G401 (cell line): Measurements from ENCODE around the gene AGBL1. TPM values are rescaled to one million over a fixed set of nuclear protein-coding genes. Genes with fewer than 3 reads are reported as not detected.
A peak's percentile ranks its signal among the peaks of the same experiment; 100 is the strongest.

Experiments
- DNase-seq: peaks from one replicate; pipeline ENCODE4 v3.0.0-alpha.2; 2015; ENCODE audit warnings: low spot score
- in situ Hi-C: cut with HindIII; loops from 2 replicates; pipeline ENCODE4 v1.10.0; 2016; ENCODE audit warnings: low sequenced_read_pairs, mixed read lengths
- total RNA-seq: library from RNA; depleted of rRNA; stranded (reverse); fragments of >200 nt; shearing (Covaris generic); gene quantifications from 2 replicates; pipeline ENCODE4 v1.2.3, GENCODE V29; 2014

AGBL1 gene
- total RNA-seq, 1 experiment from 2014 or later, result not detected

DNA sequence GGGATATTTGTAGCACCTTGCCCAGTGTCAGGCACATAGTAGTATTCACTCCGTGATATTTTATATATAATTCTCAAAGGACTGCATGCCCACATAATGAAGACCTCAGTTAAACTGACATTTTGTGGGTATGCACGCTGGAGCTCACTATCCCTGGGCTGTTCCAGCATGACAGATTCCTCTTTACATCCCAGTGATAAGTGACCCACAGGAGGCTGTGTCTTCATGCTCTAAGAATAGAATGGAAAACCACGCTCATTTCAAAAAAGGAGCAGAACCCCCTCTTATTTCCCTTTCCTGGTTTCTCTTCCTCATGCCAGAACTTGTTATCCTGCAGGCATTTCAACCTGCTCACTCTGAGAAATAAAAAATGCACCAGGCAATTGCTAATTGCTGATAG lies 717.5 kb downstream of the AGBL1 start:
- DNase-seq, result no peak

DNA sequence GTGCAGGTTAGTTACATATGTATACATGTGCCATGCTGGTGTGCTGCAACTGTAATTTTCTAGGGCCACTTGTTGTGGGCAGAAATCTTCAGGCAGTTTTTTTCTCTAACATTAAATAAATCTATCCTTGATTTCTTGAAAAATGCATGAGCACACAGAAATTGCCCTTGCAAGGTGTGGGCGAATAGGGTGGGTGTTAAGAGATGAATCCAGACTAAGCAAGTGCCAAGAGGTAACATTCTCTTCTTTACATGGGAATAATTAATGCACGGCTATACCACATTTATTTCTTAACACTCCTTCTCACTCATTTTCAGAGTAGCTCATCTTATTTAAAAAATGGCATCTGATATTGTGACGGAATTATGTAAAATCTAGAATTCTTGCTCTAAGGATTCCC lies 719.6 kb downstream of the AGBL1 start:
- DNase-seq, result no peak
- in situ Hi-C loops, result no loop called here

More for the DNA sequence above, 717.5 kb downstream of the AGBL1 start:
- in situ Hi-C loops, result no loop called here

DNA sequence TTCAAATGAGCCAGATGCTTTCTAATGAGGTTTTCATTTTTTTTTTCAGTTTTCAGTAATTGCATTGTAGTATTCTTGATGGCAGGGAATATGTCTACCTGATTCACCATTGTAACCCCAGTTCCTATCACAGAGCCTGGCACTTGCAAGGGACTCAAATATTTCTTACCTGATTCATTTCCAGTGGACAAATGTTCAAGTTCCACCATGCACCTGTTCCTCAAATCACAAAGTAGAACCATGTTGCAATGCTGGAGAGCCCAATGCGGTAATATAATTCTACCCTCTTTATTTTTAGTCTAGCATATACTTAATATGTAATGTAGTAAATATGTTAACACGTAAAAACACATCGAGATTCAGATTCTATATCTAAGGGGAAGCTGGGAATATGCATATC lies 722.6 kb downstream of the AGBL1 start:
- in situ Hi-C loops, result no loop called here
- DNase-seq, result no peak

DNA sequence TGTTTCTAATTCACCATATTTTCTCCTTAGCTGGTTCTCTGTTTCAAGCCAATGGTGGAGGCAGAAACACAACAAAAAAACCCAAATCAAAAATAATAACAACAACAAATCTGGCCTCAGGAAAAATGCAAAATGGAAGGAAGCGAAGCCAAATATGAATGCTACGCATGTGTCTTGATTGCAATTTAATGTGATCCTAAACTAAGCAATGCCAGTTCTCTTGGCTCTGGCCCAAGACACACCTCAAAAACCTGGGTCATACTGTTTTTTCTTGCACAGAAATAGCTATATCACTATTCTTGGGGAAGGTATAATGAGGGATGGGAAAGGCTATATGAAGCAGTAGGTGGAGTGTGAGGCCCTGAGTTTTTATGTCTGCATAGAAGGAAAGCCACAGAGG lies 724.7 kb downstream of the AGBL1 start:
- DNase-seq, result no peak
- in situ Hi-C loops, result no loop called here

DNA sequence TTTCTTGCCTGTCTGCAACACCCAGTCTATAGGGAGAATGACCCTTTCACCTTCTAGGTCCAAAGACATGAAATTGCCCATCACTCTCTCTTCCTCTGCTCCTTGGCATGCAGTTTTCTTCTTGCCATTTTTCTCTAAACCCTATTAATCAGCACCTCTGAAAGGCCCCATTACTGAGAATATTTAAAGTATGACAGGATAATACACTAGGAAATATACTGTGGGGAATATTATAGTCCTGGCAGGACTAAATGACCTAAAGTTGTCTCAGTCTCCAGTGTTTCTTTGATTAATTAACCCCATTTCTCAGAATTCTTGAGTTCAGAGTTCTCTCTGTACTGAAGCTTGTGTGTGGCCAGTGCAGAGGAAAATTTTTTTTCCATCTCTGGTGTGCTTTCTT lies 730.7 kb downstream of the AGBL1 start:
- in situ Hi-C loops, result no loop called here
- DNase-seq, result no peak

DNA sequence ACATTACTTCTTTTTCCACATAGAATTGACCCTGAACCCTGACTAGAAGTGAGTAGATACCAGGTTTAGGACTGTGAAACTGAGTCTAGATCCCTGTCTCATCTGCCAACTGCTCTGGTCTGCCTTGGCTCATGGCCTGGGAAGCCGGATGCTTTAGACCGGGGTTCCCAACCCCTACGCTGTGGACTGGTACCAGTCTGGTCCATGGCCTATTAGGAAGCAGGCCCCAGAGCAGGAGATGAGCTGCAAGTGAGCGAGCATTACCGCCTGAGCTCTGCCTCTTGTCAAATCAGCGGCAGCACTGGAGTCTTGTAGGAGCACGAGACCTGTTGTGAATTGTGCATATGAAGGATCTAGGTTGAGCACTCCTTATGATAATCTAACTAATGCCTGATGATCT lies 734.2 kb downstream of the AGBL1 start:
- in situ Hi-C loops, result no loop called here

DNA sequence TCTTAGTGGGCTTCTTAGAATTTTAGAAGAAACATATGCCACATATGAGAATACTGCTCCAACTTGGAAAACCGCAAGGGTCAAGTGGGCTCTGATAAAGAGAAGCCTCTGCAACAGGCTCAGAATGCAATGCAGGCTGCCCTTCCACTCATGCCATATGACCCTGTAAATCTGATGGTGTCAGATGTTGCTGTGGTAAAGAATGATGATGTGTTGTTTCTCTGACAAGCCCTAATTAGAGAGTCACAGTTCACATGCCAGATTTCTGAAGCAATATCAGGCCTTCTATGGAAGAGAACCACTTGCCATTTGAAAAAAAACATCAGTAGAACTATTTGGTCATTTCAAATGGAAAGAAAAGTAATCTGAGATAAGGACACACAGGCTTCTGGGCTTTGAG lies 749.6 kb downstream of the AGBL1 start:
- in situ Hi-C loops, result no loop called here
- DNase-seq, result no peak

More for the DNA sequence above, 734.2 kb downstream of the AGBL1 start:
- no peak for DNase-seq

DNA sequence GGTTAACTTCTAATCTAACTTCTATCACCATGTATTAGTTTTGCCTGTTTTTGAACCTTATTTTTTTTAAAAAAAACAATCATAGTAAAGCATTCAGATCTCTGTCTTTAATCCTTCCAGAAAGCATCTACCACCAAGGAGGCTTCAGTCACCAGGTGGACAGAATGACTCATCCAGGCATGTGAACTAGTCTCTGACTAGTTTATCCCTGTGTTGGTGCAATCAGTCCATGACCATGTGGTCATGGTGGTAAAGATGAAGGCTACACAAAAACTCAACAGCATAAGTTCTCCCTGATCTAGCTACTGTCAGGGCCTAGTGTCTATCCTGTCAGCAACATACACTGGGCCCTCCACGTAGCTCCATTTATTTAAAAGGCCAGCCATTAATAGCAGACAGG lies 750.6 kb downstream of the AGBL1 start:
- in situ Hi-C loops, result no loop called here

DNA sequence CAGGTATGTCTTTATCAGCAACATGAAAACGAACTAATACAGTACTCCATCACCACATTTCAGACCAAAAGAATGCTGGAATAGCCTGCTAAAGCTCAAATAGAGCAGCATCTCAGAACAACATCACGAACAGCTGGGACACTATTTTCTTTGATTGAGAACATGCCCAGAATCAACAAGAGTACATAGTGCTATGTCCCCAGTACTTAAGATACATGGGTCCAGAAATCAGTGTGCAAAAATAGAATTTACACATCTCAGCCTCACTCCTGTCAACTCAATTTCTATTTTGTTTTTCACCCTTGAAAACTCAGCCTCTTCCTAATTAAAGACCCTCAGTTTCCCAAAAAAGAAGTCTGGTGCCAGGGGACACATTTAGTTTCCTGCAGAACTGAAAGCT lies 753.9 kb downstream of the AGBL1 start:
- no peak for DNase-seq
- in situ Hi-C loops, result no loop called here

More for the DNA sequence above, 750.6 kb downstream of the AGBL1 start:
- no peak for DNase-seq

DNA sequence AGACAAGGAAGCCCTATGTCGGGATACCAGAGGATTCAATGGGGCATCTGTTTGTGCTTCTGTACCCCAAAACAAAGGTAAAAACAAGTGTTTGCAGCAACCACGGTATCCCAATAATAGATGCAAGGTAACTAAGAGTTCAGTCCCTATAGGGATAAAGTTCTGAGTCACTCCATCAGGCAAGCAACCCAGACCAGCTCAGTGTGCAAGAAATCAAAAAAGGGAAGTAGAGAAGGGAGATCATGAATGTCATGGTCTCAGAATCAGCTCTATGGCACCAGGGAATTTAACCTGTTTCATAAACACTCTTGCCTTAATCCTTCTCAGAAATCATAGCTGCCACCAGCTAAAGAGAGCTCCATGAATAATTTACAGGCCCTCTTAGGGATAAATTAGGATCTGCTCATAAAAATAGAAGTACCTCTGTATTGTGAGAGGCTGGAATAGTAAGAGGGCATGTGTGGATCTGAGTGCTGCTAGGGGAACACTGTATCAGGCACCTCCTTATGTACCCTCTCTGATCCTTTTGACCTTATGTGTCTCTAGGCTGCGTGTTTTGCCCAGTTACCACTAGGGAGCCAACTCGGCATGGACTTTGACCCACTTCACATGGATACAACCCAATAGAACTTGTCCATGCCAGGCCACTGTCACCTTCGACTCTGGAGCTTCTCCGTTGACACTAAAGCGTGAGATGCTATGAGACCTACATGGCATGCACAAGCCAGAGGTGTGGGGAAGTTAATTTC lies 754.6 kb downstream of the AGBL1 start:
- in situ Hi-C loops, result no loop called here

DNA sequence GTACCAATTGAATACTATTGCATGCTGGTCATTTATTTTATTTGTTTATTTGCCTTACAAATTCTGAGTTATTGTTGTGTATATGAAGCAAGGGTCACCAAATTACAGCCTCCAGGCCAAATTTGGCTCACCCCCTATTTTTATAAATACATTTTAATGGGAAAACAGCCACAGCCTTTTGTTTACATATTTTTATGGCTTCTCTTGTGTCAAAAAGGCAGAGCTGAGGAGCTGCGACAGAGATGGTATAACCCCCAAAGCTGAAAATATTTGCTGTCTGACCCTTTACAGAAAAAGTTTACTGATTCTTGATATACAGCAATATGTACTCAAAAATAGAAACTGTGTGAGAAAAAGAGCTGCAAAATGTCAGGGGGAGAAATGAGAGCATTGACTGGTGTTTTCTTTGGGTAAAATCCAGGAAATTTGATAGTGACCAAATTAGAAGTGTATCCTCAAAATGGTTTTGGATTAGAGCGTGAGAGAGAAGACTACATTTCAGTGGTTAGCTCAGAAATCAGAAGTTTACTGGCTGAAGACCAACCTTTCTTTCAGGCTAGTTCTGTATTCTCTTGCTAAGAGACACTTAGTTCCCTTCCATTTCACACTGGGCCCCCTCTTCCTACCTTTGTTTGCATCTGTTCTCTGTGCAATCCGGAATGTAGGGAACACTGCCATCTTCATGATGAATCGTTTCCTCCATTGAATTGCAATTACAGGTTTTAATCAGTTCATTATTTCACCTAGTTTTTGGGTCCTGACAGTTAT lies 757.8 kb downstream of the AGBL1 start:
- DNase-seq, result no peak
- in situ Hi-C loops, result no loop called here

More for the DNA sequence above, 754.6 kb downstream of the AGBL1 start:
- no peak for DNase-seq

DNA sequence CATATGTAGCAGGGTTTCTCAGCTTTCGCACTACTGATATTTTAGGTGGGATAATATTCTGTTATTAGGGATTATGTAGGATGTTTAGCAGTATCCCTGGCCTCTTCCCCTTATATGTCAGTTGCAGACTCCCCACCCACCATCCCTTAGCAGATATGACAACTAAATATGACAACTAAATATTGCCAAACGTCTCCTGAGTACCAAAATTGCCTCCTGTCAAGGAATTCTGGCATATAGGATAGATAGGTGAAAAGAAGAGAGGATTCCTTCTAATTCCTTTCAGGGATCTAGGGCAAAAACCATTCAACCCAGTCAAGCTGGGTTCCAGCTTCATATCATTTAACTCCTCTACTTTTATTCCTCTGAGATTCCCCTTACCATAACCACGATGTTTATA lies 759.8 kb downstream of the AGBL1 start:
- in situ Hi-C loops, result no loop called here
- DNase-seq, result no peak

DNA sequence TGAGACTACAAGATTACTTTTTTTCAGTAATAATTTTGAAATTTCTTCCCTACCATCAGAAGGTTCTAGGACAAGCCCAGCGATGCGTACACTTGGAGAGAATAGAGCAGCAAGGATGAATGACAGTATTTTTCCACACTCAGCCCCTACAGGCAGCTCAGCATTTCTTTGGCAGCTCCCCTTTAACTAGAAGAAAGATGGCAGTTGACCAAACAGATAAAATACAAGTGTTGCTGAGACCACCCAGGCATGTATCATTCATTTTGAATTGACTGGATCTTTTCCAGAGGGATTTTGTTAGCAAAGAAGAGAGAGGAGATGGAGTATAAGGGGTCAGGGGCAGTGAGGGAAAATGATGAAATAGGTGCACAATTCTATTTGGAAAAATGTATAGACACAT lies 761.3 kb downstream of the AGBL1 start:
- in situ Hi-C loops, result no loop called here
- DNase-seq, result no peak

DNA sequence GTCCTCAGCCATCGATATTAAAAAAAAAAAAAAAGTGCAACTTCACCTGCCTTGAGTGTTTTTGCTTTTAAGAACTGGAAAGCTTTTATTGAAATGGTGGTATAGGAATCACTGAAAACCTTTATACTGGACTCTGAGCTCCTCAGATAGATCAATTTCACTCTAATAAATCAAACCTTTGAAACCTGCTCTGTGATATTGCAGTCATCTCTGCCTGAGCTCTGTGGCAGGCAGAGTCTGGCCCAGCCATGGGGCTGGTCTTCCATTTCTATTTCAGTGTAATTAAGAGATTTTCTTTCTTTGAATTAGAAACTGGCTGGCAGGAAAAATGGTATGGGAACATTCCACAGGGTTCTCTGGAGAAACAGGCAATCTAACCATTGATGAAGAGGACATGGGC lies 762.5 kb downstream of the AGBL1 start:
- in situ Hi-C loops, result no loop called here
- DNase-seq, result no peak

DNA sequence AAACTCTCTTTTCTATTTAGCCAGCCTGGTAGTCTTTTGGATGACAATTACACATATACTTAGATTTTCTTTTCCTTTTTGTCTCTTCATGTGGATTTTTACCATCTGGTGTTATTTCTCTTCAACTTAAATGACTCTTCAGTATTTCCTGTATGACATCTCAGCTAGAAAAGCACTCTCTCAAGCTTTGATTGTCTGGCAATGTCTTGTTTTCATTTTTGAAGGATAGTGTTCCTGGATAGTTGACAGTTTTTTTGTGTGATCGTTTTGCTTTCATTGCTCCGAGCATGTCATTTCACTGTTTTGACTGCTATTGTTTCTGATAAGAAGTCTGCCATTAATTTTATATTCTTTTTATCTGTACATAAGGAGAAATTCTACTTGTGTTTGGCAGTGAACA lies 766.4 kb downstream of the AGBL1 start:
- in situ Hi-C loops, result no loop called here

DNA sequence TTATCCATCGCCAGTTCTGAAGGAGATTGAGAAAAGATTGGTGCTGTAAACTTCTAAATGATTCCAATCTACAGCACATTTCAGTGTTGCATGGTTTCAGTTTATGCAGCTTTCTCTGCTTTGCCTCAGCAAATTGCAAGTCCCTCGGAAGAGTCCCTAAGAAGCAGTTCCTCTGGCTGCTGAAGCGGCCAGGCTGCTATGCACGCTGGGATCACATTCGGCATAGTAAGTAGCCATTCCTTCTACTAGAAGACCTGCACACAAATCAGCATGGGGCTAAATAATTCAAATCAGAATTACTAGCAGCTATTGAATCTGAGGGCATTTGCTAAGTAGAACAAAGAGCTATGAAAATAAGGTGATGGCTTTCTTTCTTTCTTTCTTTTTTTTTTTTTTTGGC lies 769.5 kb downstream of the AGBL1 start:
- in situ Hi-C loops, result no loop called here
- DNase-seq, result peak; percentile 40

More for the DNA sequence above, 766.4 kb downstream of the AGBL1 start:
- DNase-seq, result no peak

DNA sequence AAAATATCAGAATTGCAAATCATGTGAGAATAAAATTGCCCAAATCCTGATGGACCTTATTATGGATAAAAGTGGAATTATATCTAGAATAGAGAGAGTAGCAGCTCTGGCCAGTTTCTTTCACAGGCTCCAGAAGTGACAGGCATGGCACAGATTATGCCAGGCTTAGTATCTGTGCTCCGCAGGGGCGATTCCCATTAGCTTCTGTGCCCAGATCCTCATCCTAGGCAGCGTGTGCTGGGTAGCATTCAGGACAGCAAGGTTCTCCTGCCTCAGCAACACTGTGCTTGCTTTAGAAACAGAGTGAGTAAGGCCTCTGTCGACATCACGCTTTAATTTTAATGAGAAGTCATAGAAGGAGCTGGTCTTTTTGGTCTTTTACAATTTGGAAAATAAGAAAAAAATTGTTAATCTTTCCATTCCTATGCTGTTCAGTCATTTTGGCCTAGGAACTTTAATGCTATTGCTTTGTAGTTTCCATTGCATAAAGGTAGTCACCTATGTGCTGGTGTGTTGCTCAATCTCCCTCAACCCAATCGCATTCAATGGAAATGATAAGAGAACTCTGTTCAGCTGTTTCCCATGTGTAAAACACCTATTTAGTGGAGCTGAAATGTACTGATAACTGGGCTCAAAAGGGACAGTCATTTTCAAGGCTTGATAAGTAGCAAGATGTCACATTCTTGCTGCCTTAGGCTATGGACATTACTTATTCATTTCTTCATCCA lies 770.1 kb downstream of the AGBL1 start:
- in situ Hi-C loops, result no loop called here
- DNase-seq, result peak; percentile 86

DNA sequence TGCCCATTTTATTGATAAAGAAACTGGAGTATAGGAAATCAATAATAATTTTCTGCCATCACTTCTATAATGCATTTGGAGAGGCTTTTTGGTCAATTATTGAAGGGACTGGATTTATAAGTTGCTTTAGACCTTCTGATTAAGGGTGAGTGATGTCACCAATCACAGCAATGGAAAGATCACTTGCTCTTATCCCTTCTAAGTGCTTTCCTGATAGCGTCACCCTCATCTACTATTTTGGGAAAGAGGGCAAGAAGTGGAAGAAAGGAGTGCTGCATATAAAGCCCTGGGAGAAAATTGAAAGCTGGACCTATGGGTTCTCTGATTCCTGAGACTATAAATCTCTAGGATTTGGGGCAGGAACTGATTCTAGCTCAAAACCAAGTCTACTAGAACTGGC lies 771.3 kb downstream of the AGBL1 start:
- in situ Hi-C loops, result no loop called here
- no peak for DNase-seq

DNA sequence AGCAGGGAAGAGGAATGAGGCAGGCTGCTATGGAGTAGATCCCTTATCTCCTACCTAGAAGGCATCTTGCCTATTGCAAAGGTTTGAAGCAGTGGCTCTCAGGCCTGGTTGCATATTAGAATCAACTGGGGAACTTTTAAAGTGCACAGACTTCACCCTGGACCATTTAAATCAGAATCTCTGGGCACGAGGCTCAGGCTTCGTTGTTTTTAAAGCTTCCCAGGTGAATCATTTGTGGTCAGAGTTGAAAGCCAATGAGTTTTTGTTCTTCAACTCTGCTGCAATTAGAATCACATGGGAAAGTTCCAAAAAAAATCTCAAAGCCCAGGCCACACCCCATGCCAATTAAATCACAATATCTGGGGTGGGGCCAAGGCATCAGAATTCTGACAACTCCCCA lies 773.1 kb downstream of the AGBL1 start:
- DNase-seq, result no peak
- in situ Hi-C loops, result no loop called here

DNA sequence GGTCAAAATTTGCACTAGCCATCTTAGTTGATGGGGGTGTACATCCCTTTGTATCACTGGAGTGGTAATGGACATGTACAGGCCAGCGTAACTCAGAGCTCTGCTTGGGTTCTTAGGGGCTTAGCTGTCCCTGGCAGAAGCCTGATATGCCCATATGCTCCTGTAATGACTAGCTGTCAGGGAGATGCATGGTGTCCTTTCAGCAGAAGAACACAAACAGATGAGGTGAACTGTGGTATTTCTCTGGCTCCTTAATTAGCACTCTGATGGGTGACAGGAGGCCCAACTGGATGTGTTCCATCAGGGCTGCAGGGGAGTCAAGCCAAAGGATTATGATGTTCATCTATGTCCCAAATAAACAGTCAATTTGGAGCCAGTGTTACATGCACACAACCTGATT lies 774.5 kb downstream of the AGBL1 start:
- peak; percentile 82 for DNase-seq
- in situ Hi-C loops, result no loop called here
